NCI-H1436 treated with DMSO at 0.1 percent for 48 hours (cell line): ENCODE results near the gene MAMSTR.
A peak's percentile ranks its signal among the peaks of the same experiment; 100 is the strongest.
"Not testable (repeated sequence)": the region's sequence is repeated elsewhere in the genome, so short reads cannot be mapped to it uniquely, and the experiment has no call there.

ENCODE experiments used
- DNase-seq: peaks from one replicate; lab custom pipeline; 2025; lab: John Stamatoyannopoulos, UW

Gene MAMSTR

DNA sequence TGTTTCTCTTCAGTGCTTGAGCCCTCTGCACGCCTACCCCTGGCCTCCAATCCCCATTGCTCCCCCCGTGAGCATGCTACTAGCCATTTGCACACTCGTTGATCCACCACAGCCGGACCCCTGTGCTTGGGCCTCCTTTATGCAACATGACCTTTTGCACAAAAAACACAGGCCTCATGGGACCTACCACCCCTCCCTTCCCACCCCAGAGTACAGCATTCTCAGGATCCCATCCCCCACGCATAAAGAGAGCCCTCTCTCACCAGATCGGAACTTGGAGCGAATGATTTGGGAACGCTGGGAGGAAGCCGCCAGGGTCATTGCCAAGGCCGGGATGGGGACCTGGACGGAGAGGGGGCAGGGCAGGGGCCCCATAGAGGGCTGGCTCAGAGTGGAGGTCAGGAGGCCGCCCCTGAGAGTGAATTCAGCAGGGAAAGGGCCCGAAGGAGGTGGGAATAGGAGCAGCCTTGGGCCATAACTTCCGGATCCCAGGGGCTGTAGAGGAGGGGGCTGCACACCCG, 754 bp downstream of the MAMSTR start:
- DNase-seq: no peak

DNA sequence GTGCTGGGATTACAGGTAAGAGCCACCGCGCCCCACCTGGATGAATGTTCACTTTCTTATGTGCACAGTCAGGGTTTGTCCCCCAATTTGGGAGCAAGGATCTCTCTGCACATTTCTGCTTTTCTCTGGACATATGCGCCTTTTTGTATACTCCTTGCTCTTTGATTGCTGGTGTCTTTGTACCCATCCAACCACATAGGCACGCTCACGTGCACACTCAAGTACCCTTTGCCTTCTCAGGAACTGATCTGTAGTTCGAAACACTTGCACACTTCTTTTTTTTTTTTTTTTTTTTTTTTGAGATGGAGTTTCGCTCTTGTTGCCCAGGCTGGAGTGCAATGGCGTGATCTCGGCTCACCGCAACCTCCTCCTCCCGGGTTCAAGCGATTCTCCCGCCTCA, 1.4 kb downstream of the MAMSTR start:
- DNase-seq: not testable (repeated sequence)

DNA sequence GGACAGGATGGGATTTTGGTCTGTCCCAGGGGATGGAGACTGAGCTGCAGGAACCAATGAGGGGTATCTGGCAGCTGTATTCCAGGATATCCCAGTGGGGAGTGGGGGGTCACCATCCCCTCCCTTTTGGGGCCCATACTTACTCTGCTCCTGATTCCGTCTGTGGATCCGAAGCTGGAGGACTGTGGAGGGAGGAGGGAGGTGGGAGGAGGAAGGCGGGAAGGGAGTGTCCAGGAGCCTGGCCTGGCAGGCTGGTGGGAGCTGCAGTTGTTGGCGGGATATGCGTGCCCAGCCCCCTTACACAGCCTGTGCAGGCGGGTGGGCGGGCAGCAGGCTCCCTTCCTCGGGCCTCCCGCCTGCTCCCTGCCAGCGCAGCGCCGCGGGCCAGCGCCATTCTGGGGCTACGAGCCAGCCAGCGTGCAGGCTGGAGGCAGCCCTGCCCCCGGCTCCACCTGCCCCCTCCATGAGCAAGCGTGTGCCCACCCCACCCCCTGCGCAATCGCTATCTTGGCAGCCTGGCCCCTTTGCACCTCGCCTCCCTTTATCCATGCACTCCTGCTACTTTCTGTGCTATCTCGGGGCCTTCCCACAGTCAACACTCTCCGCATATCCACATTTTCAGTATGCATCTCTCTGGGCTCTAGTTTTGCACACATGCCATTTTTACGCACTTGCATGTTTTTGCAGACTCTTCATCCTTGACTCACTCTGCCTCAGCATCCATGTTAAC, 2.8 kb downstream of the MAMSTR start:
- DNase-seq: no peak

DNA sequence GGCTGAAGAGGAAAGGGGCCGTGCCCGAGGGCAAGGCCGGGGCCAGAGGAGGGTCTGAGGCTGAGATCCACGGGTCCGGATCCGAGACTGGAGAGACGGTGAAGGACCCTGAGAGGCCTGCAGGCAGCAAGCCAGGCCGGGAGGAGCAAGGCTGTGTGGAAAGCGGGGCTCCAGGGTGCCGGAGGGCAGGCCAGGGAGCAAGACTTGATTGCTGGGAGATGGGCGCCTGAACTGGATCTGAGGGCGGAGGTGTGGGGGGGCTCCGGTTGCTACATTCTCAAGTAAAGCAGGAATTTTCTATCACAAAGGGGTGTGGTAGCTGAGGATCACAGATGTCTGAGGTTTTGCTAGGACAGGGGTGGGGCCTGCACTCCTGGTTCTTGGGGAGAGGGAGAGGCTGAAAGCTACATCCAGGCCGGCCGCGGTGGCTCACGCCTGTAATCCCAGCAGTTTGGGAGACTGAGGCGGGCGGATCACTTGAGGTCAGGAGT, 3.8 kb downstream of the MAMSTR start:
- no peak for DNase-seq

DNA sequence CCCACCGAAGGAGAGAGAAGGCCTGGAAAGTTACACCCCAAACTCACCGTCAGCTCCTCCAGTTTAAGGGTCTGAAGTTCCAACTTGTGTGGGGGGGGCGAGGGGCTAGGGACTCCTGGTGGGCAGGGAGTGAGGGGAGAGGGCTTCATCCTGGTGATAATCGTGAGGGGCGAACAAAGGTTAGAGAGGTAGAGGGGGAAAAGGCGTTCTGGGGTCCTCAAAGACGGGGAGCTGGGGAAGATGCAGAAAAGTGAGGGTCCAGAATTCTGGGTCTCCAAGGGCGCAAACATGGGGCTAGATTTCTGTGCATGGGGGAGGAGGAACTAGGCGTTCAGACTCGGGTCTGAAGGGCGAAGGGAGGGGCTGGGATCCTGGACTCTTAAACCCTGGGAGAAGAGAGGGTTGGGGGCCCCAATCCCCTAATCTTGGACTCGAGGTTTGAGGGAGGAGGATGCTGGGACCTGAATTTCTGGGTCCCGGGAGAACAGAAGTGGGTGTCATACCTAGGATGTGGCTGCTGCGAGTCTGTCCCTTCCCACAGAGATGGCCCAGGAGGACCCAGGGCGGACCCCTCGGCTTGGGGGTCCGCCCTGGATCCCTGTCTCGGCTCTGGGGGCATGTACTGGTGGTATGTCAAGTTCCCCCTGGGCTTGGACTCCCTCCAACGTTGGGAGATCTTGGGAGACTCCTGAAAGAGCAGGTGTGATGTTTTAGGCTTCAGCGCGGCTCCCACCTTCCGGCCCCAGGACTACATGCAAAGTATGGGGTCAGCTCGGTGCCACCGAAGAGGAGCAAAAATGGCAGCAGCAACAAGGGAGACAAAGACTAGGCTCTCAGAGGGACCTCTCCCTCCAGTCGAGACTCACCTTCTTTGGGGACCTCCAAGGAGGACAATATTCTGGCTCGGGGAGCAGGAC, 4.5 kb downstream of the MAMSTR start:
- DNase-seq: no peak

DNA sequence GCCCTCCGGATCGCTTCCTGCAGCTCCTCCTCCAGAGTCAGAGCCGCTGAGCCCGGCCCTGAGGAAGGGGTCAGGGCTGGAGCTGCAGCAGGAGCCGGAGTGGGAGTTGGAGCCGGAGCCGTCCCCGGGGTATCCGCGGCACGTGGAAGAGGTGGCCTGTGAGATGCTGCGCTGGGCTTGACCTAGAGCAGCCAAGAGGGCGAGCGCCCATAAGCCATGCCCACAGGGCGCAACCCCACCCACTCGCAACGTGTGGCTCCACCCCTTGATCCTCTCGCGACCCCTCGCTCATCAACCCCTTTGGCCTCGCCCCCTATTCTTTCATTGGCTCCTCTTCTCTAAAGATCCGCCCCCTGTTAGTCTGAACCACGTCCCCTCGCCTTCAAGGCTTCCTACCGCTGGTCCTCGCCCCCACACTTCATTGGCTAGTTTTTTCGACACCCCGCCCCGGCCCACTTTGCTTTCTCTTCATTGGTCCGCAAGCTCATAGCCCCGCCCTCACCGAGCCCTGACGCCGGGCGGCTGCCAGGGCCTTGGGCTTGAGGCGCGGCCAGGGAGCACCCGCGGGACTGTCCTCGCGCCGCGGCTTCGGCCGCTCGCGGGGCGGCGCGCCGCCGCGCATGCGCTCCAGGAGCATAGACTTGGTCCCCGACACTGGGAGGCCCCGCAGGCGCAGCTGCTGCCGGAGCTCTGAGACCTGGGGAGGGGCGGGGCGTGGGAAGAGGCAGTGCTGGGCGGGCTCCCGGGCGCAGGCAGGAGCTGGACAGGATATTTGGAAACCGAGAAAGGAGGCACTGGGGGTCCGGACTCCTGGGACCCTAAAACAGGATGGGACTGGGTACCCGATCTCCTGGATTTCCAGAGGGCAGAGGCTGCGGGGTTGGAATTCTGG, 5.4 kb downstream of the MAMSTR start:
- peak; percentile 100 for DNase-seq

DNA sequence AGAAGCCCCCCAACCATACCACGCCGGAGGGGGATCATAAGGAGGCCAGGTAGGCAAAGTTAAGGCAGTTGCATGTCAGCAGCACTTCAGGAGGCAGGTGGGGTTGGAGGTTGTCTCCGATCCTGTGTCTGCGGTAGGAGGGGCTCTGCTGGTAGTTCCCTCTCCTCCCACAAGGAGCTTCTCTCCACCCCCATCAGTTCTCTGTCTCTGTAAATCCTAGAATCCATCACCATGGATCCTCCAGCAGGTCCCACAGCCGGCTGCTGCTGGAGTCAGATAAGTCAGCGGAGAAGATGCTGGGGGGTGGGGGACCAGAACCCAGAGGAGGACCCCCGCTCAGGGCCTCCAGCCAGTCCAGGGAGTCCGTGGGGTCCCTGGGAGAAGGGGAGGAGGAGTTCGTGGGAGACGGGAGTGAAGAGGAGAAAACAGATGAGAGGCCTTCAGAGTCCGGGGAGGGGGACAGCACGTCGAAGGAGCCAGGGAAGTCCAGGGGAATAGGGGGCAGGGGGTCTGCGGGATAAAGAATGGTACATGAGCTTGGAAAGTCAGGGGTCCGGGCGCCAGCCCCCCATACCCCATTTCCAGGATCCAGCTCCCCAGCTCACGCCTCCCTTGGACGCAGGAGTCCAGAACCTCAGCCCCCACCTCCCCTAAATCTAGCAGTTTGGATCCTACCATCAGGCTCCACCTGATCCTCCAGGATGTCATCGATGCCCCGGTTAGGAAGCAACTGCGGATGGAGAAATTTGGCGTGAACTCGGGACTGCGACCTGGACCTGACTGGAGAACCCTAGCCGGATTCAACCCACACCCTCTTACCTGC, 6.3 kb downstream of the MAMSTR start:
- no peak for DNase-seq

DNA sequence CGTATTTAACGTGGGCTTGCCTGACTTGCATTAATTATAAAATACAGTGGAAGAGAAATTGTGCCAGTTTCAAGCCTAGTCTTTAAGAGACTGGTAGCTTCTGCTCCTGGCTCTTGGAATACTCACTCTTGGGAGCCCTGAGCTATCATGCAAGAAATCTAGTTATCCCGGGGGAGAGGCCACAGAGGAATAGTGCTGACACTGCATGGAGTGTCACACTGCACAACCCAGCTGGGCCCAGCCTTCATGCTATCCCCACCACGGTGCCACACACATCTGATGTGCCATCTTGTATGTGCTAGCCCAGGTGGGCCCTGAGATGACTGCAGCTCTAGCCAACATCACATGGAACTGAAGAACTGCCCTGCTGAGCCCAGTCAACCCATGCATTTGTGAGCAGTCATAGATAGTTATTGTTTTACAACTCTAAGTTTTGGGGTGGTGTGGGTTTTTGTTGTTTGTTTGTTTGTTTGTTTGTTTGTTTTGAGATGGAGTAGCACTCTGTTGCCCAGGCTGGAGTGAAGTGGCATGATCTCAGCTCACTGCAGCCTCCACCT, 8.3 kb downstream of the MAMSTR start:
- DNase-seq: no peak

DNA sequence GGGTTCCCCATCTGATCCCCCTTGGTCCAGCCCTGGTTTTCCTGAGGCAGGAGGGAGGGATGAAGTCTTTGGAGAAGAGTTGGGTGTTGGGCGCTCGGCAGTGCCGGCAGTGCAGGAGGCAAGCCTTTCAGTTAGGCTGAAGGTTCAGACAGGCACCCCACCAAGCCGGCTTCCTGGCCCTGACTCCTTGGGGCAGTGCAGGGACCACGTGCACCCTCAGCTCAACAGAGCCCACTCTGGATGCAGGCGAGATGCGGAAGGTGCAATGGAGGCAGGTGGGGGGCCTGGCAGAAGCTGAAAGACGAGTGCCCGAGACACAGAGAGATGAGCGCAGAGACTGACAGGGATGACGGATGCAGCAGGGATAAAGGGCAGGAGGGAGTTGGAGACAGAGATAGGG, 11.1 kb downstream of the MAMSTR start:
- no peak for DNase-seq

DNA sequence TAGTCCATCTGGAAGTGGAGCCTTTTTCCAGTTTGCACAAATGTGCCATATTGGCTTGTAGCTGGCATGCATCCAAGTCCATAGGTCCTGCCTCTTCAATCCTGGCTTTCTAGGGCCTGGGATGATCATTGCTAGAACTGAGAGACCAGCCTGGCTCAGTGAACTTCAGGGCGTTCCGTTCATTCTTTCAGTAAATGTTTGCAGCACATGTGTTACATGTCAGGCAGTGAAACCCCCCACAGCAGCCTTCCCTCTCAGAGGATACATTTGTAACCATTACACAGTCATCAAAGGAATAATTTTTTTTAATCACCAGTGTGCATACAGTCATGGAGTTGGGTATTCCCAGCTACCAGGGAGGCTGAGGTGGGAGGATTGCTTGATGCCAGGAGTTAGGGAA, 14.1 kb downstream of the MAMSTR start:
- DNase-seq: no peak

DNA sequence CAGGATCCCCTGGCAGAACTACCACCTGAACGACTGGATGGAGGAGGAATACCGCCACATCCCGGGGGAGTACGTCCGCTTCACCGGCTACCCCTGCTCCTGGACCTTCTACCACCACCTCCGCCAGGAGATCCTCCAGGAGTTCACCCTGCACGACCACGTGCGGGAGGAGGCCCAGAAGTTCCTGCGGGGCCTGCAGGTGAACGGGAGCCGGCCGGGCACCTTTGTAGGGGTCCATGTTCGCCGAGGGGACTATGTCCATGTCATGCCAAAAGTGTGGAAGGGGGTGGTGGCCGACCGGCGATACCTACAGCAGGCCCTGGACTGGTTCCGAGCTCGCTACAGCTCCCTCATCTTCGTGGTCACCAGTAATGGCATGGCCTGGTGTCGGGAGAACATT, 16.2 kb downstream of the MAMSTR start:
- DNase-seq: no peak

DNA sequence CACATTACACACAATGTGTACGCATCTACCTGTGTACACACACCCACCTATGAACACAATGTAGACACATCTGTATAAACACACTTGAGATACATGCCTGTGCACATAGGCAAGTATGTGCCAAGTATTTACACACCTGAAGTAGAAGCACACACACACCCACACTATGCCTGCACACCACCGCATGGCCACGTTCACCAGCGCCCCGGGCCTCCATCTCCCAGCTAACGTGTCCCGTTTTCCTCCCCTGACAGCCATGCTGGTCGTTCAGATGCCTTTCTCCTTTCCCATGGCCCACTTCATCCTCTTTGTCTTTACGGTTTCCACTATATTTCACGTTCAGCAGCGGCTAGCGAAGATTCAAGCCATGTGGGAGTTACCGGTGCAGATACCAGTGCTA, 16.8 kb downstream of the MAMSTR start:
- no peak for DNase-seq

DNA sequence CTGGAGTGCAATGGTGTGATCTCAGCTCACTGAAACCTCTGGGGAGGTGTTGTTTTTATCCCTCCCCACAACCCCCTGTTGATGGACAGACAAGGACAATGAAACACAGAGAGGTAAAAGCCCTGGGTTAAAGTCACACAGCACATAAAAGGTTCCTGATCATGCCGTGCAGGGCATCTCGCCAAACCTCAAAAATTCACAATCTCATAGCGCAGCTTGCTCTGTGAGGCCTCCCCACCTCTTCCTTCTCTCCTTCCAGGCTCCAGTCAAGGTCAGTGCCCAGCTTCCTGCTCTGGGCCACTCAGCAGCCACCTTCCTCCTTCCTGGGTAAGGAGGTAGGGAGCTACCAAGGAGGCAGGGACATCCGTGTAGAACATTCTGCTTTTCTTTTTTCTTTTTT, 21.5 kb downstream of the MAMSTR start:
- DNase-seq: no peak

DNA sequence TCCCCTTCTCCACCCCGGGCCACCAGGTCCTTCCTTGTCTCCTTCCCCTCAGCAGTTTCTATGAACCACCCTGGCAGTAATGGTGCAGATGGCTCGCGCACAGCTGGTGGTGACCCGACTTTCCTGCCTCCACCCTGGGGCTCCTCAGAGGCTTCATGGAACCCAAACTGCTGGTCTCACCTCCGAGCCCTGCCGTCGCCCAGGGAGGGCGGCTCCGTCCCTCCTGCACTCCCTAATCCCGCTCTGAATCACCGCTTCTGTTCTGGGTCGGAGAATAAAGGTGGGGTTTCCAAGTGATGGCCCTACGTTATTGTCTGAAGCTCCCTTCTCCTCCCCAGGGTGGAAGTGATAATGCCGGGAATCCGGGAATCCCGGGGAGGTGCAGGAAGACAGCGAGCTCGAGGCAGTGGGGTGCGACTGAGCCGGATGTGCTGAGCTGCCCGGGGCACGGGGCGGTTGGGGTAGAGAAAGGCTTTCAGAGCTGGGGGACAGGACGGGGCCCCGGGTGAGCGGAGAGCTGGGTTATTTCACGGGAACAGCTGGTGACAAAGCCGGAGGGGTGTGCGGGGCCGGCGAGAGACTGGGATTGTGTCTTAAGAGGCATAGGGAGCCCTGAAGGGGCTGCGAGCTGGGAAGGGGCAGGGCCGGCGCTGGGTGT, 23.0 kb downstream of the MAMSTR start:
- no peak for DNase-seq

DNA sequence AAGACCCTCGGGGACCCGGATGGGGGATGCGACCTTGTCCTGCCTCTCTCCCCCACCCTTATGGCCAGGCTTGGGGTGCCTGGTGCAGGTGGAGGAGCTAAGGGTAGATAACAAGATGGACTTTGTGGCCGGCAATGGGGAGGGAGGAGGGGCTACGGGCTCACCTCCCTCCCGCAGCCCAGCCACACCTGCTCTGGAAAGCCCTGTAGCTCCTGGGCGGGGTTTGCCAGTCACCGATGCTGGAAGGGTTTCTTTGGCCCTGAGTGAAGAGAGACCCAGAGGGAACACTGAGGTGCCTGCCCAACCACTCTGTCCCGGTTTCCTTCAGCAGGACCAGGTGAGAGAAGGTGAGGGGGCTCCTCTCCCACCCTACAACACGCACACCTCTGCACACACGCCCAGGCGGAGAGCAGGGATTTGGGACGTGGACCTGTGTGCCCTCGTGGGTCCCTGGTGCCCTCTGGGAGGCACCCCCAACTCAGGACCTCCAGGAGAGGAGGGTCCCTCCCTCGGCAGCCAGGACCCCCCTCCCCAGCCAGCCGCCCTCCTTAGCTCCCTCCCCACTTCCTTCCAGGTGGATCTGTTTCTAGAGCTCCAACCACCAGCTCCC, 23.7 kb downstream of the MAMSTR start, which contains the start of gene FUT2:
TSS of gene FUT2 (plus strand) at position 229 of the 610 bp plus-strand sequence. CDS start 6,986 bp downstream, outside the sequence.
- no peak for DNase-seq

DNA sequence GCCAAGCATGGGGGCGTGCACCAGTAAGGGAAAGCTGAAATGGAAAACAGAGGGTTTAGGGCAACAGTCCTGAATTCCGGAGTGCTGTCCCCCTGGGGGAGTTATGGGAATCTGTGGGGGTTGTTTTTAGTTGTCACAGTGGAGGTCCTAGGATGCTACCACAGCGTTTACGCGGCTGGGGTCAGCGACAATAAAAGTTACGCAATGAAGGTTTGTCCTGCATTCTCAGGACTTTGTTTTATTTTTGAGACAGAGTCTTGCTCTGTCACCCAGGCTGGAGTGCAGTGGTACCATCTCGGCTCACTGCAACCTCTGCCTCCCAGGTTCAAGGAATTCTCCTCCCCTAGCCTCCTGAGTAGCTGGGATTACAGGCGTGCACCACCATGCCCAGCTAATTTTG, 25.9 kb downstream of the MAMSTR start:
- not testable (repeated sequence) for DNase-seq

DNA sequence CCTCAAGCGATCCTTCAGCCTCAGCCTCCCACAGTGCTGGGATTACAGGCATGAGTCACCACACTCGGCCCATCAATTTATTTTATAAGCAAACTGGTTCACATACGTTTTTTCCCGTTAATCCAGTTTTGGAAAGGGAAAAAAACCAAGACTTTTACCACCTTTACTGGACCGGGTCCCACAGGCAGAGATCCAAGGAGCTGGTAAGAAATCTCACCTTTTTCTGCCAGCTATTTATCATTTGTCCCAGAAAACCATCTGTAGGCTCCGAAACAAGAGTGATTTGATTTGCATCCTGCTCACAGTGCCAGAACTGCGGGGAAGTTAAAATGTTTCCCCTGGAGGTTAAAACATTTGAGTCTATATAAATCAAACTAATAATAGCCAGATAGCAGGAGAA, 30.1 kb downstream of the MAMSTR start:
- no peak for DNase-seq

DNA sequence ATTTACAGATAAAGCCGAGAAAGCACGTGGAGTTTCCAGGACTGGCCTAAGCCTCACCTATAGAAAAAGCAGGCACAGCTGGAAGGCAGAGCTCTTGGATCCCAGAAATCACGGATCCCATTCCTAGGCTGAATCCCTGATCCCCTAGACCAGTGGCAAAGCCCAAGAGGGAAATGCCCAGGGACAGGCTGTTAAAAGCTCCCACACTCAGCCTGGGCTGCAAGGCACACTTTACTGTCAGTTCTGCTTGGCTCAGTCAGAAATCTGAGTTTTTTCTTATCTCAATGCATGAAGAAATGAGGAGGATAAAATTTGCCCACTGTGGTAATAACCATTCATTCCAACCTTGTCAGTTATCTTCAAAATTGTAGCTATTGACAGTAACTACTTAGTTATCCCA, 31.7 kb downstream of the MAMSTR start:
- DNase-seq: no peak

DNA sequence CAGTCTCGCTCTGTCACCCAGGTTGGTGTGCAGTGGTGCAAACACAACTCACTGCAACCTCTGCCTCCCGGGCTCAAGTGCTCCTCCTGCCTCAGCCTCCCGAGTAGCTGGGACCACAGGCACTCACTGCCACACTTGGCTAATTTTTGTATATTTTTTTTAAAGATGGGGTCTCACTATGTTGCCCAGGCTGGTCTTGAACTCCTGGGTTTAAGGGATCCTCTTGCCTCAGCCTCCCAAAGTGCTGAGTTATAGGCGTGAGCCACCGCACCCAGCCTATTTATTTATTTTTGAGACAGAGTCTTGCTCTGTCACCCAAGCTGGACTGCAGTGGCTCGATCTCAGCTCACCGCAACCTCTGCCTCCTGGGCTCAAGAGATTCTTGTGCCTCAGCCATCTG, 32.9 kb downstream of the MAMSTR start:
- not testable (repeated sequence) for DNase-seq

DNA sequence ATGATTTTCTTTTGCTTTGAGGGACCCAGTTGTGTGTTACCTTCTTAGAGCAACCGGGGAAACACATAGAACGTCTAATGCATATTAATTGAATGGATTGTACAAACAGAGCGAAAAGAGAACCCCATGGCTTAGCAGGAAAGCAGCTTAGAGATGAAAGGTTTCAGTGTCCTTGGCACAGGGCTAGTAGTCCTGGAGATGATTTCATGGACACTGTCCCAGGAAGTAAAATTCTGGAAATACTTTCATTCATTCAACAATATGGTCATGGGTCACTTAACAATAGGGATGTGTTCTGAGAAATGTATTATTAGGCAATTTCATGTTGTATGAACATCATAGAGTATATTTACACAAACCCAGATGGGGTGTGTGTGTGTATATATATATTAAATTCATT, 33.4 kb downstream of the MAMSTR start:
- DNase-seq: no peak
